Stomach (tissue), 9 donors: ENCODE measurements around the gene KCTD16. TPM values are rescaled to one million over a fixed set of nuclear protein-coding genes. Genes with fewer than 3 reads are reported as not detected.
A peak's percentile ranks its signal among the peaks of the same experiment; 100 is the strongest.

ENCODE experiments used
- DNase-seq, 2 donors: peaks; one replicate each; pipeline versions ENCODE4 v3.0.0 to v3.0.0-alpha.2; 2013 to 2019
- H3K27ac ChIP-seq, 5 donors: fragments of 200-600 bp in 4 of 5; sonication (generic) in 4 of 5; one replicate each; pipeline ENCODE4 v1.5.1; 2013 to 2019; ENCODE audit warnings: mild to moderate bottlenecking in 1 of 5, moderate library complexity in 1 of 5
- H3K27me3 ChIP-seq, 3 donors: fragments of 200-600 bp; sonication (generic); one replicate each; pipeline ENCODE4 v1.5.1; 2017 to 2019; ENCODE audit warnings: mixed run types in 1 of 3
- H3K36me3 ChIP-seq, 4 donors: fragments of 200-600 bp; sonication (generic); 1 replicate in 3 of 4; 2 replicates in 1 of 4; pipeline ENCODE4 v1.5.1; 2016 to 2019
- H3K4me1 ChIP-seq, 4 donors: fragments of 200-600 bp; sonication (generic); one replicate each; pipeline ENCODE4 v1.5.1; 2016 to 2019
- H3K4me3 ChIP-seq, 4 donors: fragments of 200-600 bp; sonication (generic) in 3 of 4; one replicate each; pipeline ENCODE4 v1.5.1; 2016 to 2019; ENCODE audit warnings: mild to moderate bottlenecking in 1 of 4
- H3K9me3 ChIP-seq, 4 donors: fragments of 200-600 bp; sonication (generic); one replicate each; pipeline ENCODE4 v1.5.1; 2016 to 2019
- EP300 ChIP-seq: sonication (generic); formaldehyde crosslinking; IDR thresholded peaks from one replicate; pipeline ENCODE4 v1.6.1; 2017; ENCODE audit warnings: antibody characterized with exemption
- POLR2A ChIP-seq, 4 donors: fragments of 450-650 bp; IDR thresholded peaks; one replicate each; pipeline ENCODE4 v1.6.1; 2016; ENCODE audit warnings: antibody characterized with exemption in 4 of 4, control low read depth in 2 of 4, mild to moderate bottlenecking in 1 of 4, moderate library complexity in 1 of 4
- POLR2AphosphoS5 ChIP-seq, 3 donors: sonication (generic); formaldehyde crosslinking; IDR thresholded peaks; one replicate each; pipeline ENCODE4 v1.6.1; 2016; ENCODE audit warnings: antibody characterized with exemption in 3 of 3
- WGBS, 5 donors: extraction: QIAGEN DNeasy Blood & Tissue Kit in 3 of 5; methylation state at CpG; one replicate each; pipeline versions ENCODE4 v1.1.5 to v1.1.7; 2013 to 2018; 5-methylcytosine and 5-hydroxymethylcytosine counted together
- intact Hi-C: fragments of 100-400 bp; cut with DNase I; formaldehyde crosslinking; loops from one replicate; pipeline ENCODE4 v1.15.1; 2023; ENCODE audit warnings: low total_unique reads
- polyA plus RNA-seq, 3 donors: library from polyadenylated mRNA; stranded (reverse); fragments of 200-250 nt; gene quantifications; one replicate each; pipeline ENCODE4 v1.2.3, GENCODE V29; 2013
- total RNA-seq, 5 donors: library from RNA; depleted of rRNA; stranded (reverse); fragments of >200 nt; gene quantifications; one replicate each; pipeline versions ENCODE4 v1.1.0 to v1.2.3, GENCODE V29; 2014 to 2016
- TF ChIP-seq, protein P1 (sequence below), 7 experiments: fragments of 450-650 bp in 4 of 7; fragments of 200-600 bp in 3 of 7; sonication (generic) in 3 of 7; IDR thresholded peaks; one replicate each; pipeline ENCODE4 v1.5.1; 2016 to 2019; ENCODE audit warnings: antibody characterized with exemption in 7 of 7, control low read depth in 2 of 7, mild to moderate bottlenecking in 1 of 7
- donor health status: healthy with polysubstance abuse.
- donor health status: Bipolar disorder and iron deficiency.
- donor health status: healthy.

Gene KCTD16
- total and polyA plus RNA-seq, 8 donors, result under 0.01 to 1.8 (median under 0.01) TPM; not detected in 4

DNA sequence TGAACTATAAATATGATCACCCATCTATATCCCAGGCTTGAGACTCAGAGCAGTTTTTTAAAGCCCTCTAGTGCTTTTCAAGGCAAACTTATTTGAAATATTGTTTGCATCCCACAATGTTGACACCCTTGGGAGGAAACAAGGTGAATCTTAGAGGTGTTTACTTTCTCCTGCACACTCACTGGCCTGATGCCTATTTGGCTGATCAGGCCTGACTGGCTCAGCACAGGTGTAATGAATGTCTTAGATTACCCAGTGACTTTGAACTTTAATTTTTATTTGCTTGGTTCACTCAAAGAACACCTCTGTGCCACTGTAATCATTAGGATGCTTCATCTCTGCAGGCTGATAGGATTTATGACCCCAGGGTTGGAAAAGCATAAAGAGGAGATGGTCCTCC, 158.3 kb downstream of the KCTD16 start:
- Histone ChIP-seq H3K4me1 (no peaks in the 10 kb centered on the region), H3K27me3 (no peaks in the 10 kb centered on the region), H3K4me3 (no peak overlapping the region), H3K9me3 (no peaks in the 10 kb centered on the region), H3K27ac (no peak overlapping the region), H3K36me3 (no peaks in the 10 kb centered on the region)
- intact Hi-C loops, result no loop called here
- DNase-seq, result peak in 1 of 2 donors; percentile 31
- TF ChIP-seq POLR2A (IDR thresholded peaks at IDR 0.05) (no peak), EP300 (no peak), POLR2AphosphoS5 (IDR thresholded peaks at IDR 0.05) (no peak)
- TF ChIP-seq, protein P1, sequence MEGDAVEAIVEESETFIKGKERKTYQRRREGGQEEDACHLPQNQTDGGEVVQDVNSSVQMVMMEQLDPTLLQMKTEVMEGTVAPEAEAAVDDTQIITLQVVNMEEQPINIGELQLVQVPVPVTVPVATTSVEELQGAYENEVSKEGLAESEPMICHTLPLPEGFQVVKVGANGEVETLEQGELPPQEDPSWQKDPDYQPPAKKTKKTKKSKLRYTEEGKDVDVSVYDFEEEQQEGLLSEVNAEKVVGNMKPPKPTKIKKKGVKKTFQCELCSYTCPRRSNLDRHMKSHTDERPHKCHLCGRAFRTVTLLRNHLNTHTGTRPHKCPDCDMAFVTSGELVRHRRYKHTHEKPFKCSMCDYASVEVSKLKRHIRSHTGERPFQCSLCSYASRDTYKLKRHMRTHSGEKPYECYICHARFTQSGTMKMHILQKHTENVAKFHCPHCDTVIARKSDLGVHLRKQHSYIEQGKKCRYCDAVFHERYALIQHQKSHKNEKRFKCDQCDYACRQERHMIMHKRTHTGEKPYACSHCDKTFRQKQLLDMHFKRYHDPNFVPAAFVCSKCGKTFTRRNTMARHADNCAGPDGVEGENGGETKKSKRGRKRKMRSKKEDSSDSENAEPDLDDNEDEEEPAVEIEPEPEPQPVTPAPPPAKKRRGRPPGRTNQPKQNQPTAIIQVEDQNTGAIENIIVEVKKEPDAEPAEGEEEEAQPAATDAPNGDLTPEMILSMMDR (IDR thresholded peaks at IDR 0.05), result no peak

DNA sequence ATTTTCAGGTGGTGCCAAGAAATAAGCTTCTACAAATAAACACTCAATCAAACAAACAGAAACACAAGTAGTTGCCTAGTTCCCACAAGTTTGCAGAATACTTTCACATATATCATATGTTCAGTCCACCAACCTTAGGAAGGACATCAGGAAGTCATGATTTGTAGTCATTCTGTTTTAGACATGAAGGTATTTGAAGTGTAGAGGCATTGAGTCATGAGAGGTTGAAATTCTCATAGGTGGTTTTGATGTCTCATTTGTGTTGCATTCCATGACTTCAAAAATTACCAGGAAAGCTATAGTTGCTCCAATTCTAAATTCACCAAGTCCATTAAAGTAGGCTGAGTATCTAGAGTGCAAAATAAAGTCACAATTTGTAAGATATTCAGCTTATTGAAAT, 159.0 kb downstream of the KCTD16 start:
- no peak for DNase-seq
- H3K27me3 ChIP-seq, result no peaks in the 10 kb centered on the region
- no peaks in the 10 kb centered on the region for H3K4me1 ChIP-seq
- H3K27ac ChIP-seq, result no peak overlapping the region
- no peaks in the 10 kb centered on the region for H3K9me3 ChIP-seq
- intact Hi-C loops, result no loop called here
- TF ChIP-seq EP300 (no peak), POLR2AphosphoS5 (IDR thresholded peaks at IDR 0.05) (no peak), POLR2A (IDR thresholded peaks at IDR 0.05) (no peak)
- TF ChIP-seq, protein P1 (IDR thresholded peaks at IDR 0.05), result no peak
- H3K4me3 ChIP-seq, result no peak overlapping the region
- no peaks in the 10 kb centered on the region for H3K36me3 ChIP-seq

DNA sequence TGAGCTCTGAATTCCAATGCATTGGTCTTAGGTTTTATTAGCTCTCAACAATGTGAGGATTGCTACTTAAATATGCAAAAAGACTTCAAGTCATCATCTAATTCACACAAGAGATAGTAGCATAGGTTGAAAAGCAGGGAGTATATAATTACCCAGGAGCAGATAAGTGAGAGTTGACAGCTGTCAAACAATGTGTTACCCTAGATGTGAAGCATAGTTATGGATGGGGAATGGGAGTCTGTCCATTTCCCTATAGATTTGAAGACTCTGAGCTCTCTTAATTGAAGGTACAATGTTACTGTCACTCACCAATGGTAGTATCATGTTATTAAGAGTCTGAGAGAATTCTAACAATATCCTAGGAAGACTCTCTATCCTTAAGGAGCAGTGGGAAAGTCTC, 160.7 kb downstream of the KCTD16 start:
- H3K9me3 ChIP-seq, result no peaks in the 10 kb centered on the region
- no peaks in the 10 kb centered on the region for H3K4me1 ChIP-seq
- no peaks in the 10 kb centered on the region for H3K36me3 ChIP-seq
- no peak overlapping the region for H3K27ac ChIP-seq
- H3K4me3 ChIP-seq, result no peak overlapping the region
- intact Hi-C loops, result no loop called here
- TF ChIP-seq, protein P1 (IDR thresholded peaks at IDR 0.05), result no peak
- TF ChIP-seq EP300 (no peak), POLR2A (IDR thresholded peaks at IDR 0.05) (no peak), POLR2AphosphoS5 (IDR thresholded peaks at IDR 0.05) (no peak)
- no peaks in the 10 kb centered on the region for H3K27me3 ChIP-seq
- no peak for DNase-seq

DNA sequence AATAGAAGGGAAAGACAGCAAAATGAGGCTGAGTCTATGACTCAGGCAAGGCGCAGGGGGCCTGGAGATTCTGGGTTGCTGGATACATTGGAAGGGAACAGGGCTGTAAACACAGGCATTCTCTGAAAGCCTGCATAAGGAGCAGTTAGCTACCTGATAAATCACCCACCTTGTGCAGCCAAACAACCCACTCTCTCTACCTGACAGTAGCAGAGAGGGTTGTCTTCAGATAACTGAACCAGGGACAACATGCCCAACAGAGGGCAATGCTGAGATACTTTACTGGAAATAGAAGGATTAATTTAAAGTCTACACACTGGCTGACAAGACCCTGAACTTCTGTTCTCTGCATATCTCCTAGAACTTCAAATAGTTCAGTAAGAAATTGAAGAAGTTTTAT, 161.6 kb downstream of the KCTD16 start:
- H3K27ac ChIP-seq, result no peak overlapping the region
- no peak for TF ChIP-seq EP300
- intact Hi-C loops, result no loop called here
- no peaks in the 10 kb centered on the region for H3K4me1 ChIP-seq
- H3K27me3 ChIP-seq, result no peaks in the 10 kb centered on the region
- DNase-seq, result no peak
- H3K9me3 ChIP-seq, result no peaks in the 10 kb centered on the region
- H3K36me3 ChIP-seq, result no peaks in the 10 kb centered on the region
- 90 to 100% (median 100%) methylated on average over 1 of the region's 1 CpG for WGBS, 5 donors
- H3K4me3 ChIP-seq, result no peak overlapping the region

DNA sequence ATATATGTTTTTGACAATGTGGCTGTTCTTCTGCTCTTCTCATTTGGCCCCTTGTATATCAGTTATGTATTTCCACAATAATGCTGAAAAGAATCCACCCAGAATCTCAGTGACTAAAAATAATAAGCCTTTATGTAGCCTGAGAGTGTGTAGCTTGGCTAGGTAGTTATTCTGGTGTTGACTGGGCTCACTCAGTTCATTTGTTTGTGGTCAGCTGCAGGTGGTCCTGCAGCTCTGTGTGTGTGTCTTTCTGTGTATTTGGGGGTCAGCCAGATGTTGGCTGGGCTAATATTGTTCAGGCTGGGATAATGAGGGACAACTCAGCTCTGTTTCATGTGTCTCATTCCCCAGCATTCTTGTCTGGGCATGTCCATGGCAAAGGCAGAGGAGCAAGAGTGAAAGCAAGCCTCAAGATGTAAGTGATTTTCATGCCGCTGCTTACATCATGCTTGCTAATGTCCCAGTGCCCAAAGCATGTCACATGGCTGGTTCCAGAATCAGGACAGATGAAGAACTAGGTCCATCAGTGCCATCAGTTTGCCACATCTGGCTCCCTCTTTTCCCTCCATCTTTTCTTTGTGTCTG, 162.8 kb downstream of the KCTD16 start:
- TF ChIP-seq, protein P1 (IDR thresholded peaks at IDR 0.05), result no peak
- TF ChIP-seq EP300 (no peak), POLR2A (IDR thresholded peaks at IDR 0.05) (no peak), POLR2AphosphoS5 (IDR thresholded peaks at IDR 0.05) (no peak)
- Histone ChIP-seq H3K4me1 (no peaks in the 10 kb centered on the region), H3K27me3 (no peaks in the 10 kb centered on the region), H3K9me3 (no peaks in the 10 kb centered on the region), H3K4me3 (no peak overlapping the region), H3K36me3 (no peaks in the 10 kb centered on the region), H3K27ac (no peak overlapping the region)
- 87 to 100% (median 95%) methylated on average over 1 of the region's 1 CpG for WGBS, 5 donors
- DNase-seq, result no peak
- intact Hi-C loops, result no loop called here
